Iris pigment epithelial cell (primary cell): Measurements from ENCODE around the gene GOLGA8B.
"Not testable (repeated sequence)": the region's sequence is repeated elsewhere in the genome, so short reads cannot be mapped to it uniquely, and the experiment has no call there.

Source experiments
- DNase-seq: peaks from one replicate; pipeline ENCODE4 v3.0.0-alpha.2; 2011; ENCODE audit warnings: low read depth

GOLGA8B gene

DNA sequence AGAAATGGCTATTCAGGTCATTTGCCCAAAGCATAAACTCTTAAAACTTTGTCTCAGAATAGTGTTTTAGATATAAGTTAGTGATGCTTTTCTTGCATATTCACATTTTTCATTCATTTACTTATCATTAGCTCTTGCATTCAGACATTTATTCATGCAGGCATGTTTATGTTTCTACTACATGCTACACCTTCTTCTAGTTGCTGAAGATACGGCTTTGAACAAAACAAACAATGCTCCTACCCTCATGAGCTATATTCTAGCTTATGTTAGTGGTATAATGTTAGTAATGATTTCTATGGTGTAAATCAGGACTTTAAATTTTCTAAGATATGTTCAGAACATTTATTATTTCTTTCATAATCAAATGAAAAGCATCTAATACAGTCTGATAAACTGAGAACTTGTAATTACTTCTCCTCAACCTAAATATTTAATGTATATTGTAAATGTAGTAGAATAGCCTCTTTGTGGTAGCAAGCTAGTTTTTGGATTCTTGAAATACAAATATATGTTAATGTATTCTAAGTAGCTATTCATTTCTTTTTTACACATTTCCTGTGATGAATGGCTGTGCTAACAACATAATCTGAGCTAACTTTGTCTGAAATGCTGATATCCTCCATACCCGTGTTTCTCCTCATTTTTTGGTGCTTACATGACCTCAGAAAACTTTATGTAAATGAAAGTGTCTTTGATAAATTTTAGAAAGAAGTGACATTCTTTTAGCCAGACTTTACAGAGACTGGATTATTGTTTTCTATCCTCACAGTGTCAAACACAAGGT, 15.5 kb upstream of the GOLGA8B start:
- DNase-seq, result no peak

DNA sequence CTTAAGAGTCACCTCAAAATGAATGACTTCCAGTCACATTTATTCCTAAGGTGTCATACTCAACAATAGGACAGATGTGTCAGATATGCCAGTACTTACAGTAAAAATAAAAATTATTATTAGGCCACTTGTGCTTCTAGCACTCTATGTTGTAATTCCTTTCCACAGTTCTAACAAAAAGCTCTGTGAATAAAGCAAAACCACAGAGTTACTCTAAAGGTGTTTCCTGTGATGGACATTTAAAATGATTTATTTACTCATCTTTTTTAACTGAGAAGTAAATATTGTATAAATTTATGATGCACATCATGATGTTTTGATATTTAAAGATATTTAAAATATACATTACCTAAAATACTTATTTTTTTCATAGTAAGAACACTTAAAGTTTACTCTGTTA, 13.9 kb upstream of the GOLGA8B start:
- DNase-seq, result no peak

DNA sequence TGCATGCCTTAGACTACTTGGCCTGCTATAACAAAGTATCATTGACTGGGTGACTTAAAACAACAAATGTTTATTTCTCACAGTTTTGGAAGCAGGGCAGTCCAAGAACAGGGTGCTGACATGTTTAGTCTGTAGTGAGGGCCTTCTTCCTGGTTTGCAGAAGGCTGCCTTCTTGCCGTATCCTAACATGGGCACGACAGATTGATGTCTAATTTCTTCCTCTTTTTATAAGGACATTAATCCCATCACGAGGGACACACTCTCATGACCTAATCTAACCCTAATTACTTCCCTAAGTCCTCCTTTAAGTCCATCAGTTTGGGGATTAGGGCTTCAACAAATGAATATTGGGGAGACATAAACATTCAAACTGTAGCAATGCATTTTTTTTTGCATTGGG, 10.9 kb upstream of the GOLGA8B start:
- no peak for DNase-seq

DNA sequence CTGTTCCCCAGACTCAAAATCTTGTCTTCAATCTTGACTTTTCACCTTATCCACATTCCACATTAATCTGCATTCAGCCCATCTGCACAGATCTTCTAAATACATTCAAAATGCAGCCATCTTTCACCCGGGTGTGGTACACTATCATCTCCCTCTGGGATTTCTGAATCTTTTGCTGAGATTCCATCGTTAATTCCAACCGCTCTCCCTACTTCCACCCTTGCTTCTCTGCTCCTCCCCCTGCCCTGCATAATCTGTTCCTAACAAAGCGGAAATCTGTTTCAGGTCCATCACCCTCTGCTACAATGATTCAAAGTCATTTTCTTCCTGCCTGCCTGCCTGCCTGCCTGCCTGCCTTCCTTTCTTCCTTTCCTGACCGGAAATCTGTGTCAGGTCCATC, 7.9 kb upstream of the GOLGA8B start:
- DNase-seq, result no peak

DNA sequence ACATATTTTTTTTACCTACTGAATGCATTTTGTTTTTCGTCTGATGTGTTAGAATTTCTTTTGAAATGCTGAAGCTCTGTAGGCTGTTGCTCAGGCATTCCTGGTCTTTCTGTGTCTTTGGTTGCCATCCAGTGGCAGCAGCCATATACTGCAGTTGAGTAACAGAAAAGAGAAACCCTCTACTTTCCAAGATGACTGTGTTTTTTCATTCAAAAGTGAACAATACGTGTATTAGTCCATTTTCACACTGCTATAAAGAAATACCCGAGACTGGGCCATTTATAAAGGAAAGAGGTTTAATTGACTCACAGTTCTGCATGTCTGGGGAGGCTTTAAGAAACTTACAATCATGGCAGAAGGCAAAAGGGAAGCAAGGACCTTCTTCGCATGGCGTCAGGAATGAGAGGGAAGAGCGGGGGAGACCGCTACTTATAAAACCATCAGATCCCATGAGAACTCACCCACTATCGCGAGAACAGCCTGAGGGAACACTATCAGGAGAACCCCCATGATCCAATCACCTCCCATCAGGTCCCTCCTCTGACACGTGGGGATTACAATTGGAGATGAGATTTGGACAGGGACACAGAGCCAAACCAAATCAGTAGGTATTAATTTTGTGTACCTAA, 4.7 kb upstream of the GOLGA8B start:
- DNase-seq, result peak; percentile 83

DNA sequence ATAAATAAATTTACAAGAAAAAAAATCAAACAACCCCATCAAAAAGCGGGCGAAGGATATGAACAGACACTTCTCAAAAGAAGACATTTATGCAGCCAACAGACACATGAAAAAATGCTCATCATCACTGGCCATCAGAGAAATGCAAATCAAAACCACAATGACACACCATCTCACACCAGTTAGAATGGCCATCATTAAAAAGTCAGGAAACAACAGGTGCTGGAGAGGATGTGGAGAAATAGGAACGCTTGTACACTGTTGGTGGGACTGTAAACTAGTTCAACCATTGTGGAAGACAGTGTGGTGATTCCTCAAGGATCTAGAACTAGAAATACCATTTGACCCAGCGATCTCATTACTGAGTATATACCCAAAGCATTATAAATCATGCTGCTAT, 2.5 kb upstream of the GOLGA8B start:
- not testable (repeated sequence) for DNase-seq

DNA sequence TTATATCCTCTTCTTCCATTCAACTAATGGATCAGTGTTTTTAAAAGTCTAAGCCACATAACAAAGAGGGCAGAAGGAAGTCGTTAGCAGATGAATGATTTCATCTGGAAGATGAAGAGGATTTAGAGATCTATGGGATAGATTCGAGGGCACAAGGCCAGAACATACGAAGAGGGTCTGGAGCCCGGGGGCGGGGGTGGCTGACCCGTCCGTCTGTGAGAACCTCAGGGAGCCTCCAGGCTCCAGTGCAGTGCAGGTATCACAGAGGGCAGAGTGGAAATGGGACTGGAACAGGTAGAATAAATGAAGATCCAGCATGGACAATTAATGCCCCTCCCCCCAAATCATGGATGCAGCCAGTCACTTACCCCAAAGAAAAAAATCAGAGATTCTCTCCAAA, 1.5 kb upstream of the GOLGA8B start:
- no peak for DNase-seq

DNA sequence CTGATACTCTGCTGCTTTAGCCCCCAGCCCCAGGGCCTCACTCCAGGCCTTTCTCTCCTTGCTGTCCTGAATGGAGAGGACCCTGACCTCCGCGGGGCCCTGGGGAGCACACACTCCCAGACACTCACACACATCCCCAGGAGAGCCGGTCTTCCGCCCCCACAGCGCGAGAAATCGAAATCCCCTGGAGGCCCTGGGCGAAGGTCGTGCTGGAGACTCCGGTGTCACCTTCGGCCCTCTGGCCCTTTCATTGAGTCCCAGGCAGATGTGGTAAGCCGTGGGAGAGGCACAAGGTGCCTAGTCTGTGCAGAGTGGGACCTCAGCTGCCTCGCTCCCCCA, 848 bp upstream of the GOLGA8B start:
- no peak for DNase-seq

DNA sequence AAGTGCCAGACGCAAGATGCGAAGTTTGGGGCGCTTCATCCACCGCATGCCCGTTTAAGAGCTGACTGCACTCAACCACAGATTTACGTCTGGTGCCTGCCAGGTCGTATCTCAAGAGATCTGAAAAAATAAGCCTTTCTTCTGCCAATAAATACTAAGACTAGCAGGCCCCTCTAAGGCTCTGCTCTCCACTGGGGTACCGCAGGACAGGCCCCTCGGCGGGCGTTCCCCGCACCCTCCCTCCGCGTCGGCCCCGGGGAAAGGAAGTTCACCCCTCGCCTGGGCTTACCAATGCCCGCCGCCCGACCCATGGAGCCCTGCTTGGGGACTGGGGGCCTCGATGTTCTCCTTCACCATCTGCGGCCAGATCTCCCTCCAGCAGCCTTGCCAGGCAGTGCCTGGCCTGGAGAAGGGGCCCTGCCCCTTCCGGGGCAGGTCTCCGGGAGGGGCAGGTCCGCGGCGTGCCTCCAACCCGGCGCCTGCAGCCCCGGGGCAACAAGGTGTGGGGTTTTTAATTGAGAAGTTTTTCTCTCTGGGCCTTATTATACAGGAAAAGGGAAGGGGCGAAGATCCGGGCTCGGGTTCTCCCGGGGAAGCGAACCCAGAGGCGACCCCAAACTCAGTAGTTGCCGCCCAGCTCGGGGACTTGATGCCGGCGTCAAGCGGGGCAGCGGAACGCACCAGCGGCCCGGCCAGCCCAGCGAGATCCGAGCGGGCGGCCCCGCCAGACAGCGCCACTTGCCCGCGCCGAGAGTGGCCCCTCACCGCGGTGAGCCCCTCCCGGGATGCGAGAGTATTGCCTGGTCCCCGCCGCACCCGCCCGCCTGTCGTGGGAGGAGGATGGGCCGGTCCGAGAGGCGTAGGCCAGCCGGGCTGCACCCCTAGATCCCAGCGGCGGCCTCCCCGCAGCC, 735 bp downstream of the GOLGA8B start:
- peak; percentile 23 for DNase-seq

DNA sequence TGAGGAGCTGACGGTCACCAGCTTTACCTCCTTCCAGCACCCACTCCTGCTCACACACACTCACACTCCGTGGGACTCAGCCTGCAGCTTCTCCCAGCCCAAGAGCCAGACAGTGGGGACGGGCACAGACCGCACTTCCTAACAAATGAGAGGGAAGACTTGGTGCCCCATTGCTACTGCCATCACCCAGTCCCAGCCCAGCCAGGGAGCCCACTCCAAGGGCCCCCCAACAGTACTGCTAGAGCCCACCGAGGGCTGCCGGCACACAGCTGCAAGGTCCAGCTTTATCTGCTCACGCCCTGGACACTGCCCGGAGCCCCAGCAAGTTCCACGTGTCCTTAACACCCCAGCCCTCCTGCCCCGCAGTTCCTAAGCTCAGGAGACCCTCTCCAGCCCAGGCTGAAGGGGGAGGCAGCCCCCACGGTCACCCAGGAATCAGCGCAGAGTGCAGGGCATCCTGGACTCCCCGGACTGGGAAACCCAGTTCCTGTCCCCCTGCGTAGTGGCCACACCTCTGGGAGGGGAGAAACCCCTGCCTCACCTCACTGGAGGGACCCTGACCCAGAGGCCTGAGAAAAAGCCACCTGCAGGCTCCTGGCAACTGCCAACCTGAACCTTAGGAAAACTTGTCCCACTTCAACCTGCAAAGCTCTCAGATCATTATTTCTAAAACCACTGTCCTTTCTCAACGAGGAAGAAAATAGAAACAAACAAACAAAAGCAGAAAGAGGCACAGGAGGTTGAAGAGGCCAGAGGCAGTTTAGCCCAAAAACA, 1.6 kb downstream of the GOLGA8B start:
- DNase-seq, result not testable (repeated sequence)

DNA sequence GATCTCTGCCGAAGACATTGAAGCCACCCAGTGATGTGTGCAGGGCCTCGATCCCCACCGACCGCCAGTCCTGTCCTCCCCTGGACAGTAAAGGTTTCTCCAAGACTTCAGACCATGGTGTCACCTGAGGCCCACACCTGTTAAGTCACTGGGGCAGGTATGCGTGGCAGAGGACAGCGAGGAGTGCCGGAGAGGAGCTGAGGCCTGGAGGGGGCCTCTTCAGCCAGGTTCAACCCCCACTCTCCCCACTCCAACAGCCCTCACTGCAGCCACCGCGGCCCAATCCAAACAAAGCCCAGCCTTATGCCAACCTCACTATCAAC, 2.4 kb downstream of the GOLGA8B start:
- no peak for DNase-seq

DNA sequence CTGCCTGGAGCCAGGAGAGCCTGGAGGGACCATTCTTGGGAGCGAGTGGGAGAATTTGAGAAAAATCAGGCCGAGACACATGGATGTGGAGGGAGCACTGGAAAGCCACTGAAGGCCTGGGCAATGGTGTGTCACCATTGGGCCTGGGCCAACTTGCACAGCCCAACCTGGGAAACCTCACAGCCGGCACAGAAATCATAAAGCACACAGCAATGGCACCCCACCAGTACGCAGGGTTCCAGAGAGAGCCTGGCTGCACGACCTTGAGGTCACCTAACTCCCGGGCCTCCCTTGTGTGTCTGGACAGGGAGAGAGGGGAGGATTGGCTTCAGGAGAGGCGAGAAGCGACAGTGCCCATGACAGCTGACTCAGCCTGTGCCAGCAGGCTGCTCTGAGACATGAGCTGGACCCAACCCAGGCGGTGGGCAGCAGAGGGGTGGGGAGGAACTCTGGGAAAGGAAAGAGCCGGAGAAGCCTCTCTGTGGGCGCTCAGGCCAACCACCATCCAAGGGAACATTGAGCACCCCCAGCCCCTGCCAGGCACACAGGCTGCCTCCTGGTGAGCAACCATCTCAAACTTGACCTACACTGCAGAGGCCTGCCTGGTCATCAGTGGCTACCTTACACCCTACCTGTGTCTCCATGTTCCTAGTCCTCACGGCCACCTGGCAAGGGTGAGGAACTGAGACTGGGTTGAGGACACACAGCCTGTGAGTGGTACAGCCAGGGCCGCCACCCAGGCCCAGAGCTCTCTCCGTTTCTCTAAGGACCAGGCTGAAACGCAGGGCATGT, 3.0 kb downstream of the GOLGA8B start:
- DNase-seq, result not testable (repeated sequence)

DNA sequence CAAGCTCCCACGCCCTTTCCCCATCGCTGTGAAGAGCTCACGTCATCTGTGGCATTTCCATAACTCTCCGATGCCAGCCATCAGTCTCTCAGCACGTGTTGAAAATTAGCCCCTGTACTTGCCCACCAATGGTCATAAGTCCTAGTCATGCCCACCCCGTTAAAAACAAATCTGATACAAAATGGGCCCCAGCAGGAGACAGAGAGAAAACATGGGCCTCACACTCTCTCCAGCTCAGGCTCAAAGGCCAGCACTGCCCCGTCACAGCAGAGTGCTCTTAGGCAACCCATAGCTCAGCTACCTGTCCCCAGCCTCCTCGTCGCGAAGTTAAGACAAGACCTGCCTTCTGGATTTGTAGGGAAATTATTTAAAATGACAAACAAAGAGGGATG, 5.2 kb downstream of the GOLGA8B start:
- DNase-seq, result no peak

DNA sequence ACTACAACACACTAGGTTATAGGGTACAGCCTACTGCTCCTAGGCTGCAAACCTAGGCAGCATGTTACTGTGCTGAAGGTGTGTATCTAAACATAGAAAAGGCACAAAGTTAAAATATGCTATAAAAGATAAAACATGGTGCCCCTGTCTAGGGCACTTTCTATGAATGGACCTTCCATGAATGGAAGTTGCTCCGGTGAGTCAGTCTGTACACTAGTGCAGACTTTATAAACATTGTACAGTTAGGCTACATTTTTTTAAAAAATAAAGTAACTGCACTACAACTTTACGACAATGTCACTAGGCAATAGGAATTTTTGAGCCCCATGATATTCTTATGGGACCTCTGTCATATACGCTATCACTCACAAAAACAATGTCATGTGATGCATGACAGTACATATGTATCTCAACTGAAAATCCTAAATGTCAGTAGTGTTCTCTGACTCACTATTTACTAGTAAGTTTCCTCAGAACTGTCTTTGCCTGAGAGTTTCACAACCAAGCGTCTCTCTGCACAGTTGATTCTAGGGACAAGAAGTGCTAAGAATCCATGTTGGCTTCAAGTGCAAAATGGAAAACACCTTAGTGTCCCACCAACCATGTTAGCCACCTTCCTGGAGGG, 5.7 kb downstream of the GOLGA8B start:
- peak; percentile 72 for DNase-seq

DNA sequence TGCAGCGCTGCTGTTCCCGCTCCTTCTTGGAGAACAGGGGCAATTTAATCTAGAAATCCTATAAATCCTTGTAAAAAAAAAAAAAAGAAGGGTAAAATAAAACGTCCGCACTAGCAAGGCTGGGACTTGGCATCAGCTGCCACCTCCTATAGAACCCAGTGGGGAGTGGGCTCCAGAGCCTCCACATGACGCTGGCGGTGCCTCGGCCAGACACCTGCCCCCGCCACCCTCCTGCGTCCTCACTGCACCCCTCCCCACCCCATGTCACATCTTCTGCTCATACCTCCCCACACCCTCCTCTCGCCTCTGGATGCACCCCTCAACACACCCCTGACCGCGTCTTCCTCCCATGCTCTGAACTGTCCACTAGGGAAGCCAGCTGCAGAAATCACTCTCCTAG, 8.4 kb downstream of the GOLGA8B start:
- DNase-seq, result not testable (repeated sequence)

DNA sequence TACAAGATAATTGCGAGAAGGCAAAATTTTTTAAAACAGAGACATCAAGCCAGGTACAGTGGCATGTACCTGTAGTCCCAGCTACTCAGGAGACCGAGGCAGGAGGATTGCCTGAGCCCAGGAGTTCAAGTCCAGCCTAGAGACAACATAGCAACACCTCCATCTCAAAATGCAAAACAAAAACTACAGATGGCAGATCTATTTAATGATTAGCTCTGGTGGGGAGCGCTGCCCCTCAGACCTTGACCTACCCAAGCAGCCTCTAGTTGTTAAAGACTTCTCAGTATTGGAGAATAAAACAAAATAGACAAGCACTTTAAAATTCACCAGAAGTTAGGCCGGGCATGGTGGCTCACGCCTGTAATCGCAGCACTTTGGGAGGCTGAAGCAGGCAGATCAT, 10.5 kb downstream of the GOLGA8B start:
- not testable (repeated sequence) for DNase-seq

DNA sequence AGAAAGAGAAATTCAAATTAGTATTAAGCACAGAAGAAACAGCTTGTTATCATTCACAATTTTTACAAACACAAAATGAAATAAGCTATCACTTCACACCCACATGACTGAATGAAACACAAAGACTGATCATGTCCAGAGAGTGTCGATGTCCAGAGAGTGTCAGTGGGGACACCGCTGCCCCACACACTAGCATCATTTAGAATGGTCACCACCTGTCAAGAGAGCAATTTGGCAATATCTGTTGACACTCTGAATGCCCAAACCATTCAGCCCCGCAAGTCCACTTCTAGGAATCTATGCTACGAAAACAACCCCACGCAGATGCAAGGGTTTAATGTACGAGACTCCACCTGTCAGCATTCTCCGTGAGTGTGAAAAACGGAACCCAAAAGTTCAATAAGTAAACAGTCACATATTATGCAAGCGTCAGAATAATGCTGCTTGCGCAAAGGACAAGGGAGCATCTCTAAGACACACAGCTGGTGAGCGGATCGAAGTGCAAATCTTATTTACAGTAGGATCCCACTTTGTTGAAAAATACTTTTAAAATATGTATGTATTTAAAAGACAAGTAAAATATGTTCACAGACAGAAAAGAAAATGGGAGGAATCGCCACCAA, 11.3 kb downstream of the GOLGA8B start:
- DNase-seq, result not testable (repeated sequence)

DNA sequence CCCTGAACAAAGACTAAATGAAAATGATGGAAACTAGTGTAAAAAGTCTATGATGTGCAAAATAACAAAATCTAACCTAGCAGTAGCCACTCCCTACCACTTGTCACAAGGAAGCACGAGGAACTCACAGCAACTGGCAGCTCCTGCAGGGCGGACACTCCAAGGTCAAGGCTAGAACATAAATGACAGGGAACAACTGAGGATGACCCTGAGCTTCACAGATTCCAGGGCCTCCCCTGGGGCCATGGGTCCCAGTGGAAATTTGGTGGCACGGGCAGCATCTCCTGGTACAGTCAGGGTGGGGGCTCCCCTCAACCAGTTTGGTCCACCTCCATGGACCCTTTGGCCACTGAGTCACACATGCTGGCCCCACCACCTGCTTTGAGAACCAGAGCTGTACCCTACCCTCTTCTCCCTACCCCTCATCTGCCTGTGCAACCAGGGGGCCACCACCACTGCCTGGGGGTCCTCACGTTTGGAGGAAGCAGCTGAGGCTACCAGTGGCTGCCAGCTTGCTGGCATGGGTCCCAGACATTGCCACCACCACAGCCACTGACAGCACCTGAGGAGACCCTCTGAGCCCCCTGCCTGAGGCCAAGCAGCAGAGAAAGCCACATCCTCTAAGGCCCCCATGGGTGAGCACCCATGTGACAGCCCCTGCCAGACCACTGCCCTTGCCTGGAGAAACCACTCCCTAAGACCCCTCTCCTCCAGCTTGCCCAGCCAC, 13.6 kb downstream of the GOLGA8B start:
- not testable (repeated sequence) for DNase-seq

DNA sequence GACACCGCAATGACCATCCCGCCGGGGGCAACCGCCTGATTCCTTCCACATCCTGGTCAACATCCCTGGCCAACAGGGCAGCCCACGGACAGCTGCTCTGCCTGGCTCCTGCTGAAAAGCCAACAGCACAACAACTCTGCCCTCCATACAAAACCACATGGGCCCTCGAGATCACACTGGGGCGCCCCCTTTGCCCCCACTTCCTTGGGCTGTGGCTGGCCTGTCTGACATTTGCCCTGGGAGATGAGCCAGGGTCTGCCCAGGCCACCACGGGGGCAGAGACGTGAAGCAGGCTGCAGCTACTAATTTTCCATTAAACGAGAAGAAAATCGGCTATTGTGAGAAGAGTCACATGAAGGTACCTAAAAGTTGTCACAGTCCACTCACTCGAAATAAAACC, 16.3 kb downstream of the GOLGA8B start:
- DNase-seq, result not testable (repeated sequence)

DNA sequence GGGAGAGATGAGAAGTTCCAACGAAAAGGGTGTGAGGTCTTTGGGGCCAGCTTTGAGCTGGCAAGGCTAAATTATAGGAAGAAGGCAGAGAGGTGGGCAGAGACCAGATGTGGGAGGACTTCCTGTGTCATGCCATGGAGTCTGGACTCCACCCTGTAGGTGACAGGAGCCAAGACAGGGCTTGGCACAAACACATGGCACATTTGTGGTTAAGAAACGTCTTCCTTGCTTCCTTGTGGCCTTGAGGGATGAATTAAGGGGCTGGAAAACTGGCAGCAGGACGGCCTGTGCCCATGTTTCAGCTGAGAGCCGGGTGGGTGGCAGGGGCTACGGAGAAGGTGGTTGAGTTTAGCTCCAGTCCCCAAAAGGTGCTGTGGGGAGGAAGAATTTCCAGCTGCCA, 18.7 kb downstream of the GOLGA8B start:
- not testable (repeated sequence) for DNase-seq
